ENCODE results near the gene IL37. TPM values are rescaled to one million over a fixed set of nuclear protein-coding genes. Genes with fewer than 3 reads are reported as not detected.

Gene IL37
- polyA plus RNA-seq, 2 of the 4 experiments (the other 2 are of a cell fraction) = not detected

GRCh38 chr2:112944971-112945370 lies 34.0 kb downstream of the IL37 start:
- Histone ChIP-seq H3K9me3 (peaks cover 30% of the 10 kb centered on the region), H3K4me1 (no peaks in the 10 kb centered on the region), H3K27ac (no peak overlapping the region), H3K4me2 (no peak overlapping the region), H3K4me3 (no peak overlapping the region)
- ATAC-seq (no peak), FAIRE-seq (no peak), DNase-seq (ENCODE audit: low read depth in 1 of 2, low spot score in 1 of 2) (no peak)
- TF ChIP-seq FOSB (CRISPR knock-in tag; IDR thresholded peaks at IDR 0.05) = no peak
- 0 out of 2 replicates have a peak, but pooled peaks have one; percentile 57 for TF ChIP-seq KDM1A (IDR thresholded peaks at IDR 0.05; ENCODE audit: low read depth)
- WGBS (ENCODE audit: missing lambda C conversion rate) = 5% methylated on average over 1 of the region's 1 CpG
- CTCF ChIA-PET = interaction anchor here (1.0 to 6.7 kb wide), 4 partner anchors 14 to 202 kb away, joined by 3 to 120 read pairs (median 4); no protein-coding TSS in a partner anchor
- POLR2A ChIA-PET = no interaction called here

GRCh38 chr2:112946086-112946485 lies 35.1 kb downstream of the IL37 start:
- H3K4me3 ChIP-seq = no peak overlapping the region
- H3K4me1 ChIP-seq = no peaks in the 10 kb centered on the region
- WGBS (ENCODE audit: missing lambda C conversion rate) = 12% methylated on average over 2 of the region's 2 CpGs
- ChIA-PET POLR2A (no interaction called here), CTCF (interaction anchor here (1.0 to 6.7 kb wide), 5 partner anchors 10 to 203 kb away, joined by 3 to 120 read pairs (median 4); no protein-coding TSS in a partner anchor)
- TF ChIP-seq EP300 (IDR thresholded peaks at IDR 0.05) (no peak), TP53 (CRISPR knock-in tag; IDR thresholded peaks at IDR 0.05) (no peak), RNF2 (IDR thresholded peaks at IDR 0.05; ENCODE audit: borderline replicate concordance, low read depth) (no peak), SMC3 (IDR thresholded peaks at IDR 0.05) (no peak), POLR2A (IDR thresholded peaks at IDR 0.05; ENCODE audit: low read length) (no peak)
- no peak overlapping the region for H3K27ac ChIP-seq
- peaks cover 30% of the 10 kb centered on the region for H3K9me3 ChIP-seq
- no peak for DNase-seq (ENCODE audit: low read depth in 1 of 2, low spot score in 1 of 2)
- no peak overlapping the region for H3K4me2 ChIP-seq
- FAIRE-seq = no peak
- ATAC-seq = no peak

- 5% methylated on average over 2 of the region's 2 CpGs for WGBS (ENCODE audit: missing lambda C conversion rate)
- no peak overlapping the region for H3K4me2 ChIP-seq
- no peaks in the 10 kb centered on the region for H3K4me1 ChIP-seq
- TF ChIP-seq FOXS1 (CRISPR knock-in tag; IDR thresholded peaks at IDR 0.05) (no peak), HOXA7 (CRISPR knock-in tag; IDR thresholded peaks at IDR 0.05) (no peak), CTCF (IDR thresholded peaks at IDR 0.05) (no peak), GATA3 (IDR thresholded peaks at IDR 0.05; ENCODE audit: borderline replicate concordance) (no peak), EHMT2 (IDR thresholded peaks at IDR 0.05; ENCODE audit: low read depth) (no peak), BCL3 (IDR thresholded peaks at IDR 0.05) (no peak), ELK1 (IDR thresholded peaks at IDR 0.05; ENCODE audit: low read depth, low read length) (no peak), TFCP2L1 (CRISPR knock-in tag; IDR thresholded peaks at IDR 0.05) (no peak), HDAC2 (IDR thresholded peaks at IDR 0.05) (no peak), PHF8 (IDR thresholded peaks at IDR 0.05; ENCODE audit: borderline replicate concordance, low read depth) (no peak), POLR2AphosphoS2 (conservative IDR thresholded peaks at IDR 0.05; ENCODE audit: low read length) (no peak), MAX (IDR thresholded peaks at IDR 0.05) (no peak), NPAS2 (CRISPR knock-in tag; IDR thresholded peaks at IDR 0.05; ENCODE audit: borderline replicate concordance) (no peak), HOXB5 (CRISPR knock-in tag; IDR thresholded peaks at IDR 0.05) (no peak), HES2 (IDR thresholded peaks at IDR 0.05) (no peak), ESRRA (IDR thresholded peaks at IDR 0.05; ENCODE audit: borderline replicate concordance, low read length) (no peak), PBX3 (IDR thresholded peaks at IDR 0.05) (no peak), SREBF2 (IDR thresholded peaks at IDR 0.05) (no peak)
- no peak for DNase-seq (ENCODE audit: low read depth in 1 of 2, low spot score in 1 of 2)
- H3K27ac ChIP-seq = no peak overlapping the region
- ATAC-seq = no peak
- POLR2A ChIA-PET = no interaction called here
- peaks cover 30% of the 10 kb centered on the region for H3K9me3 ChIP-seq
- FAIRE-seq = no peak
- no peak overlapping the region for H3K4me3 ChIP-seq
- CTCF ChIA-PET = interaction anchor here (0.8 to 2.9 kb wide), 5 partner anchors 8 to 199 kb away, joined by 3 to 9 read pairs (median 6); no protein-coding TSS in a partner anchor
Measured at GRCh38 chr2:112947374-112947773, 36.4 kb downstream of the IL37 start.
